DMS79 treated with DMSO at 0.1 percent for 48 hours (cell line): ENCODE results near the gene GALNT4.

Experiments
- DNase-seq: peaks from one replicate; lab custom pipeline; 2025; lab: John Stamatoyannopoulos, UW

Gene GALNT4

DNA sequence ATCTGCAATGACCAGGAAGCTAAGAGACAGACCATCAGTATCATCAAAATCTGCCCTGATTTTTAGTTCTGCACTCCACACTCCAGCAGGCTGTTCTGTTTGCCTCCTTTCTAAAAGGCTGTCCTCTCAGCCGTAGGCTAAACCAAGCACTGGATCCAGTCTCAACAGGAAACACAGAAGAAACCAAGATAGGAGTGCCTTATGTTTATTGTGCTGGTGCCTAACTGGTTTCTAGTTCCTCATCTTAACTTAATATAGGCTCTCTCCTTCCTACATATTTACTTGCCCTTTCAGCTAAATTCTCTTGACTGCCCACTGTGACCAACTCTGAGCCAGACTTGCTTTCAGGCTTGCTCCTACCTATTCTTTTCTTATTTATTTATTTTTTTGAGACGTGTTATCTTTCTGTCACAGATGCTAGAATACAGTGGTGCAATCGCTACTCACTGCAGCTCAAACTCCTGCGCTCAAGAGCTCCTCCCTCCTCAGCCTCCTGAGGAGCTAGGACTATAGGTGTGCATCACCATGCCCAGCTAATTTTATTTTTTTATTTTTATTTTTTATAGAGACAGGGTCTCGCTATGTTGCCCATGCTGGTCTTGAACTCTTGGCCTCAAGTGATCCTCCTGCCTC is 30.8 kb downstream of the GALNT4 start:
- DNase-seq, result no peak

GRCh38 chr12:89492883-89493282 is 31.7 kb downstream of the GALNT4 start:
- no peak for DNase-seq

- no peak for DNase-seq
Measured at GRCh38 chr12:89490922-89491321, 33.7 kb downstream of the GALNT4 start.

- DNase-seq, result no peak
Measured at GRCh38 chr12:89486264-89486663, 38.3 kb downstream of the GALNT4 start.

DNA sequence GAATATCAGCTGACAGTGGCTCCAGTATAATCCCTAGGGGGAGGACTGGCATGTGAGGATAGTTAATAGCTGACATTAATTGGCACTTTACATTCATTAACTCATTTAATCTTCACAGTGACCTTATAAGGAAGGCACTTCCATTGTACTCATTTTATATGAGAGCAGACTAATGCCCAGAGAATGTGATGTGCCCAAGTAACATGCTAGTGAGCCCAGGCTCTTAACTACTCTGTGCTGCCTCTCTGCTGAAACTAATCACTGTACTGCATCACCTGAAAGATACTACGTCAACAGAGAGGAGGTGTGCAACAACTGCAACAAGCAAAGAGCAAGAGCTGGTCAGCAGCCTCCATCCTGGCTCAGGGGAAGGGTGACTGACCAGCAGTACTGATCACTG is 40.1 kb downstream of the GALNT4 start:
- no peak for DNase-seq

- DNase-seq, result no peak
Measured at GRCh38 chr12:89481213-89481914, 43.2 kb downstream of the GALNT4 start.

- DNase-seq, result no peak
Measured at GRCh38 chr12:89479982-89480381, 44.6 kb downstream of the GALNT4 start.

DNA sequence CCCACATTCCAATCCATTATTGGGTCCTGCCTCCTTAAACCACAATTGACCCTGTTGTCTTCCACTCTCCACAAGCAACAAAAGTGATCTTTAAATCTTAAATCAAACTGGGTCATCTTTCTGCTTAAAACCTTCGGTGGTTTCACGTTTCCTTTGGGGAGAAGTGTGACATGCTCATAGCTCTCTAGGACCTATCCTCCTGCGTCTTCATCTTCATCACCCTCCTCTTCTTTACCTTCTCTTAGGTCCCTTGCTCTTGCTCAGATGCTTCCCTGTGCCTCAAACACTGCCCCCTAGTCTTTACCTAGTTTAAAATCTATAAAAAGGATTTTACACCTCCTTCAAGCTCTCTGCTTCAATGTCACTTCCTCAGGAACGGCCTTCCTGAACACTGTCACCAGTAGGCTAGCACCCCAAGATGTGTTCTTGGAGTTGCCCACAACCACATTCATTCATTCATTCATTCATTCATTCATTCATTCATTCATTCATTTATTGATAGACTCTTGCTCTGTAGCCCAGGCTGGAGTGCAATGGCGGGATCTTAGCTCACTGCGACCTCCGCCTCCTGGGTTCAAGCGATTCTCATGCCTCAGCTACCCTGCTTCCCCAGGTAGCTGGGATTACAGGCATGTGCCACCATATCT is 46.8 kb downstream of the GALNT4 start:
- no peak for DNase-seq

DNA sequence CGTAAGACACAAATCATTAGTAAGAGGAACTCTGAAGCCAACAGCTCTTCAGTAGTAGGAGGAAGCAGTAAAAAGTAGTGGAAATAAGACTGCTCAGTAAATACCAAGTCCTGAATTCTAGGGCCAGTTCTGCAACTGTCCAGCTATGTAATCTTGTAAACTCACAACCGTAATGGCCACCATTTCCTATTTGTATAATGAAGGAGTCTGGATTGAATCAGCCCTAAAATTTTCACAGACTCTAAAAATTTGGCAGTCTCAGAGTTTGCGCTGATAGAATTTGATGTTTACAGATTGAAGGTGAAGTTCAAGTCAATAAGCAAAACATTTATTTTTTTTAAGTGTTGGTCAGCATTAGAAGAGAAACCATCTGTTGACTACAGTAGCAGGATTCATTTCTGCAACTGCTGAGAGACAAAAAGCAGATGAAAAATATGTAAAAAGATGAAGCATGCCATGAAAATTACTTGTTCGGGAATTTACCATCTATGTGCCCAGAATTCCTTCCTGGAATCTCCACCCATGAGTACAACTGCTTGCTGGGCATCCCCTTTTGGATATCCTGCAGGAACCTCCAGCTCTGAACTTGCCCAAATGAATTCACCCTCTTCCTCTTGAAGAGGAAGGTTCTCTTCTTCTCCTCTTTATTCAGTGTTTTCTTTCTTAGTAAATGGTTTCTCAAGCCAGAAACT is 47.5 kb downstream of the GALNT4 start:
- no peak for DNase-seq

DNA sequence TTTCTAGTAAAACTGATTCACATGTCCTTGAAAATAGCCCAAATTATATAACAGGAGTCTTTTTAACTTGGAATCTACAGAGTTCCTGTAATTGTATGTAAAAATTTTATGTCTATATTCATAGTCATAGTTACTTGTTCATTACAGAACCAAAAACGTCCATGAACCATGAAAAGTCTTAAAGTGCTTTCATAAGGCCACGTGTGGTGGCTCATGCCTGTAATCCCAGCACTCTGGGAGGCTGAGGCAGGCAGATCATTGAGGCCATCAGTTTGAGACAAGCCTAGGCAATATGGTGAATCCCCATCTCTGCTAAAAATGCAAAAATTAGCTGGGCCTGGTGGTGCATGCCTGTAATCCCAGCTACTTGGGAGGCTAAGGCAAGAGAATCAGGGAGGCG is 48.4 kb downstream of the GALNT4 start:
- DNase-seq, result no peak

- no peak for DNase-seq
Measured at GRCh38 chr12:89475203-89475990, 49.2 kb downstream of the GALNT4 start.

GRCh38 chr12:89474615-89475014 is 50.0 kb downstream of the GALNT4 start:
- no peak for DNase-seq
